Measurements from ENCODE around the gene CHKA.

GRCh38 chr11:68136866-68137265 is 15.7 kb upstream of the CHKA start:
- TF ChIP-seq, protein P1, sequence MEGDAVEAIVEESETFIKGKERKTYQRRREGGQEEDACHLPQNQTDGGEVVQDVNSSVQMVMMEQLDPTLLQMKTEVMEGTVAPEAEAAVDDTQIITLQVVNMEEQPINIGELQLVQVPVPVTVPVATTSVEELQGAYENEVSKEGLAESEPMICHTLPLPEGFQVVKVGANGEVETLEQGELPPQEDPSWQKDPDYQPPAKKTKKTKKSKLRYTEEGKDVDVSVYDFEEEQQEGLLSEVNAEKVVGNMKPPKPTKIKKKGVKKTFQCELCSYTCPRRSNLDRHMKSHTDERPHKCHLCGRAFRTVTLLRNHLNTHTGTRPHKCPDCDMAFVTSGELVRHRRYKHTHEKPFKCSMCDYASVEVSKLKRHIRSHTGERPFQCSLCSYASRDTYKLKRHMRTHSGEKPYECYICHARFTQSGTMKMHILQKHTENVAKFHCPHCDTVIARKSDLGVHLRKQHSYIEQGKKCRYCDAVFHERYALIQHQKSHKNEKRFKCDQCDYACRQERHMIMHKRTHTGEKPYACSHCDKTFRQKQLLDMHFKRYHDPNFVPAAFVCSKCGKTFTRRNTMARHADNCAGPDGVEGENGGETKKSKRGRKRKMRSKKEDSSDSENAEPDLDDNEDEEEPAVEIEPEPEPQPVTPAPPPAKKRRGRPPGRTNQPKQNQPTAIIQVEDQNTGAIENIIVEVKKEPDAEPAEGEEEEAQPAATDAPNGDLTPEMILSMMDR (IDR thresholded peaks at IDR 0.05) = no peak
- TF ChIP-seq POLR2AphosphoS5 (IDR thresholded peaks at IDR 0.05; ENCODE audit: insufficient read depth in 1 of 2, low read depth in 1 of 2) (no peak), POLR2A (IDR thresholded peaks at IDR 0.05) (no peak)

Data from vagina (tissue), 2 donors.